ENCODE data around the gene PLAU. TPM values are rescaled to one million over a fixed set of nuclear protein-coding genes. Genes with fewer than 3 reads are reported as not detected.
"Not testable (repeated sequence)": the region's sequence is repeated elsewhere in the genome, so short reads cannot be mapped to it uniquely, and the experiment has no call there.

The PLAU gene
- total RNA-seq, 1 donor from 2014 or later = 0.59 TPM

GRCh38 chr10:73915206-73915851 lies 4.4 kb downstream of the PLAU start:
- H3K27me3 Mint-ChIP-seq (ENCODE audit: unreplicated experiment) = peaks cover 20% of the 10 kb centered on the region
- H3K36me3 Mint-ChIP-seq (ENCODE audit: unreplicated experiment) = no peaks in the 10 kb centered on the region
- no peak overlapping the region for H3K27ac Mint-ChIP-seq (ENCODE audit: unreplicated experiment)
- DNase-seq = no peak
- no peak for TF ChIP-seq CTCF (IDR thresholded peaks at IDR 0.05; ENCODE audit: partially characterized antibody, unreplicated experiment)
- H3K4me1 Mint-ChIP-seq (ENCODE audit: low read depth, unreplicated experiment) = peaks cover 18% of the 10 kb centered on the region
- H3K4me3 Mint-ChIP-seq (ENCODE audit: unreplicated experiment) = no peak overlapping the region
- peaks cover 7% of the 10 kb centered on the region for H3K9me3 Mint-ChIP-seq (ENCODE audit: unreplicated experiment)

DNA sequence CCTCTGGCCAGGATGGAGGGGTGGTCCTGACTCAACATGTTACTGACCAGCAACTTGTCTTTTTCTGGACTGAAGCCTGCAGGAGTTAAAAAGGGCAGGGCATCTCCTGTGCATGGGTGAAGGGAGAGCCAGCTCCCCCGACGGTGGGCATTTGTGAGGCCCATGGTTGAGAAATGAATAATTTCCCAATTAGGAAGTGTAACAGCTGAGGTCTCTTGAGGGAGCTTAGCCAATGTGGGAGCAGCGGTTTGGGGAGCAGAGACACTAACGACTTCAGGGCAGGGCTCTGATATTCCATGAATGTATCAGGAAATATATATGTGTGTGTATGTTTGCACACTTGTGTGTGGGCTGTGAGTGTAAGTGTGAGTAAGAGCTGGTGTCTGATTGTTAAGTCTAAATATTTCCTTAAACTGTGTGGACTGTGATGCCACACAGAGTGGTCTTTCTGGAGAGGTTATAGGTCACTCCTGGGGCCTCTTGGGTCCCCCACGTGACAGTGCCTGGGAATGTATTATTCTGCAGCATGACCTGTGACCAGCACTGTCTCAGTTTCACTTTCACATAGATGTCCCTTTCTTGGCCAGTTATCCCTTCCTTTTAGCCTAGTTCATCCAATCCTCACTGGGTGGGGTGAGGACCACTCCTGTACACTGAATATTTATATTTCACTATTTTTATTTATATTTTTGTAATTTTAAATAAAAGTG lies 6.0 kb downstream of the PLAU start:
- Mint-ChIP-seq H3K4me1 (ENCODE audit: low read depth, unreplicated experiment) (peaks cover 15% of the 10 kb centered on the region), H3K9me3 (ENCODE audit: unreplicated experiment) (peaks cover 4% of the 10 kb centered on the region), H3K27ac (ENCODE audit: unreplicated experiment) (no peak overlapping the region), H3K4me3 (ENCODE audit: unreplicated experiment) (no peak overlapping the region), H3K27me3 (ENCODE audit: unreplicated experiment) (peaks cover 11% of the 10 kb centered on the region), H3K36me3 (ENCODE audit: unreplicated experiment) (no peaks in the 10 kb centered on the region)
- TF ChIP-seq CTCF (IDR thresholded peaks at IDR 0.05; ENCODE audit: partially characterized antibody, unreplicated experiment) = no peak
- no peak for DNase-seq

- DNase-seq = no peak
- Mint-ChIP-seq H3K9me3 (ENCODE audit: unreplicated experiment) (peaks cover 4% of the 10 kb centered on the region), H3K4me1 (ENCODE audit: low read depth, unreplicated experiment) (peaks cover 15% of the 10 kb centered on the region), H3K36me3 (ENCODE audit: unreplicated experiment) (no peaks in the 10 kb centered on the region), H3K4me3 (ENCODE audit: unreplicated experiment) (no peak overlapping the region), H3K27ac (ENCODE audit: unreplicated experiment) (no peak overlapping the region), H3K27me3 (ENCODE audit: unreplicated experiment) (peaks cover 10% of the 10 kb centered on the region)
- TF ChIP-seq CTCF (IDR thresholded peaks at IDR 0.05; ENCODE audit: partially characterized antibody, unreplicated experiment) = no peak
Observed at GRCh38 chr10:73917566-73918305, 6.8 kb downstream of the PLAU start.

GRCh38 chr10:73919481-73919880 lies 8.5 kb downstream of the PLAU start:
- H3K4me1 Mint-ChIP-seq (ENCODE audit: low read depth, unreplicated experiment) = peaks cover 13% of the 10 kb centered on the region
- H3K27ac Mint-ChIP-seq (ENCODE audit: unreplicated experiment) = not testable (repeated sequence)

DNA sequence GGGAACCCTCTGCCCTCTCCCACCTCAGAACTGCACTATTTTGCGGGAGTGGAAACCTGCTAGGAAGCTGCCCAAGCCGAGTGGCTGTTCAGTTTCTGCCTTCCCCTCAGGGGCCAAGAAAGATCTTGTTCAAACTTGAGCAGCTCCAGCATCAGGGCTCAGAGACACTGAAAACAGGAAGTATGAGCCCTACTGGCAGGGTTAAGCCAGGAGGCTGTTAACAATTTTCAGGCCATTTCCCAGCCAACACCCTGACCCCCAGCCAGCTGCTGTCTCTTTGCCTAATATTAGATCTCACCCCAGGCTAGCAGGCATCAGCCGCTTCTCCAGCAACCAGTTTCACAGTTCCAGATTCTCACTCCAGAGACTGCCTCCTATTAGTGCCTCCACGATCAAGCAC lies 9.2 kb downstream of the PLAU start:
- H3K27ac Mint-ChIP-seq (ENCODE audit: unreplicated experiment) = no peak overlapping the region
- DNase-seq = no peak
- H3K9me3 Mint-ChIP-seq (ENCODE audit: unreplicated experiment) = no peaks in the 10 kb centered on the region
- peaks cover 10% of the 10 kb centered on the region for H3K4me1 Mint-ChIP-seq (ENCODE audit: low read depth, unreplicated experiment)
- no peaks in the 10 kb centered on the region for H3K36me3 Mint-ChIP-seq (ENCODE audit: unreplicated experiment)
- no peaks in the 10 kb centered on the region for H3K27me3 Mint-ChIP-seq (ENCODE audit: unreplicated experiment)
- TF ChIP-seq CTCF (IDR thresholded peaks at IDR 0.05; ENCODE audit: partially characterized antibody, unreplicated experiment) = no peak
- H3K4me3 Mint-ChIP-seq (ENCODE audit: unreplicated experiment) = no peak overlapping the region

More at GRCh38 chr10:73919481-73919880, 8.5 kb downstream of the PLAU start:
- not testable (repeated sequence) for H3K36me3 Mint-ChIP-seq (ENCODE audit: unreplicated experiment); H3K27me3 Mint-ChIP-seq (ENCODE audit: unreplicated experiment); H3K4me3 Mint-ChIP-seq (ENCODE audit: unreplicated experiment); DNase-seq; H3K9me3 Mint-ChIP-seq (ENCODE audit: unreplicated experiment)

Data from glutamatergic neuron (in vitro differentiated cells).